ENCODE results near the gene CFAP210.
"Not testable (repeated sequence)": the region's sequence is repeated elsewhere in the genome, so short reads cannot be mapped to it uniquely, and the experiment has no call there.

CFAP210 gene

DNA sequence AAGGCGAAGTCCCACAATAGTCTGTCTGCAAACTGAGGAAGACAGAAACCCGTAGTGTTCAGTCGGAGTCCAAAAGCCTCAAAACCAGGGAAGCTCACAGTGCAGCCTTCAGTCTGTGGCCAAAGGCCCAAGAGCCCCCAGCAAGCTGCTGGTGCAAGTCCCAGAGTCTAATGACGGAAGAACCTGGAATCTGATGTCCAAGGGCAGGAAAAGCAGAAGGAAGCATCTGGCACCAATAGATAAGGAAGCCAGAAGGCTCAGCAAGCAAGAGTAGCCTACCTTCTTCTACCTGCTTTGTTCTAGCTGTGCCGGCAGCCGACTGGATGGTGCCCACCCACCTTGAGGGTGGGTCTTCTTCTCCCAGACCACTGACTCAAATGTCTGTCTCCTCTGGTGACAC is 21.8 kb downstream of the CFAP210 start:
- no peak for DNase-seq

DNA sequence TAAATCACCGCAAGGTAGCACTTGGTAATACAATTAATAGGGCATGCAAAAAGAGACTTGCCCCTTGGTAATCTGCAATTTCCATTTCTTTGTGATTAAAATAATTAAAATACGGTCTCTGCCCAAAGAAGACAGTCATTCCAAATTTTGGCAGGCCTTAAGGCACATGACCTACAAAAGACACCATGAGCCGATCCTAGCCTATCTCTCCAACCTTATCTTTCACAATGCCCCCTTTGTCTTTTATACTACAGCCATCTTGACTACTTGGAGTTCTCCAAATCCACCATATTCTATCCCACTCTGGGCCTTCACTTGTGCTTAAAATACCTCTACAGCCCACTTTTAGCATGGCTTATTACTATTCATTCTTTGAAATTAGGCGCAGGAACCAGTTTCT is 23.3 kb downstream of the CFAP210 start:
- no peak for DNase-seq

DNA sequence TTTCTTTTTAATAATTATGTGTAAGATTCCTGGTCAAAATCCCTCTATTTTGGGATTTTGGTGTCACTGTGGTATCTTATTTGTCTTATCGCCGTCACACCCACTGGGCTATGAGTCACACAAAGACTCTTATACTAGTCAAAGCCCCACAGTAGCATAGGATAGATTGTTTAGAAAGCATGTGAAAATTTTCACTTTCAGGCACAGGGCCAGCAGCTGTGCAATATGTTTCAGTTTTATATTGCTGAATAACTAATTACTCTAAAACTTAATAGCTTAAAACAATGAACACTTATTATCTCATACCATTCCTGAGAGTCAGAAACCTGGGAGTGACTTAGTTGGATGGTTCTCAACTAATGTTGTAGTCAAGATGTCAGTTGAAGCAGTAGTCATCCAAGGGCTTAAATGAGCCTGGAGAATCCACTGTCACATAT is 24.0 kb downstream of the CFAP210 start:
- DNase-seq, result no peak

DNA sequence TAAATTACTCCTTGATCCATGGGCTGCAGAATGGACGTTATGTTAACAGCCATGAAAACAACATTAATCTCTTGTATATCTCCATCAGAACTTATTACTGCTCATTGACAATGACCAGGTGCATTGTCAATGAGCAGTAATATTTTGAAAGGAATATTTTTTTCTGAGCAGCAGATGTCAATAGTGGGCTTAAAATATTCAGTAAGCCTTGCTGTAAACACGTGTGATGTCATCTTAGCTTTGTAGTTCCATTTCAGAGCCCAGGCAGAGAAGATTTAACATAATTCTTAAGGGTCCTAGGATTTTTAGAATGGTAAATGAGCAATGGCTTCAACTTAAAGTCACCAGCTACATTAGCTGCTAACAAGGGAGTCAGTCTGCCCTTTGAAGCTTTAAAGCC is 26.6 kb downstream of the CFAP210 start:
- no peak for DNase-seq

DNA sequence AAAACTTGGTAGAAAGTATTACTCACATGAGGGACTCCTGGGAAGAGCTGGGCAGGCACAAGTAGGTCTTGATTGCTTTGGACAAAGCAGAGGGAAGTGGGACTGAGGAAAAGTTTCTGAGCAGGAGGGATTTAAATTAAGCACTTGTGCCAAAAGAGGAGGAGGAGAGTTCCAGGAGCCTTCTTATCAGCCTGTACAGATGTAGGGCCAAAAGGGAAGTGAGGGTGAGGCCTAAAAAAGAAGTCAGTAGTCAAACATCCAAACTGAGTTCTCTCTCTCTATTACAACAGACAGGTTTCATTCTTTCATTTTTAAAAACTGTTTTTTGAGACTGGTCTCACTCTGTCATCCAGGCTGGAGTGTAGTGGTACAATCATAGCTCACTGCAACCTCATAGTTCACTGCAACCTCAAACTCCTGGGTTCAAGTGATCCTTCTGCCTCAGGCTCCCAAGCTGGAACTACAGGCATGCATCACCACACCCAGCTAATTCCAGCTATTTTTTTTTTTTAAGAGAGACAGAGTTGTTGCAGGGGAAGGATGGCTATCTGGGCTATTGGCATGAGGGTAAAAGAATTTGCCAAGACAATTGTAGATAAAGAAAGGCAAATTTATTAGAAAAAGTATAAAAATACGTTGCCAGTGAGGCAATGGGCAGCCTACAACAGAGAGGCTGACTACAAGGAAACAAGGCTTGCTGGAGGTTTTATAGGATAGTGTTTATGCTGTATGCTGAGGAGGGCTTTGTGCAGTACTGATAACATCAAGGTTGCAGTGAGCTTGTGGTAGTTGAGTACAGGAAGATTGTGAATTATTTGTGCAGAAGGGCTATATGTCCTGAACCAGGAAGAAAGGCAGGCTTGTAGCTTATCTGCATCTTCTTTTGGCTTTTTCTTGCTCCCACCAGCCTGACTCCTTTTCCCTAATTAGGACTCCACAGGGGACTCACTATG is 29.0 kb downstream of the CFAP210 start:
- no peak for DNase-seq

DNA sequence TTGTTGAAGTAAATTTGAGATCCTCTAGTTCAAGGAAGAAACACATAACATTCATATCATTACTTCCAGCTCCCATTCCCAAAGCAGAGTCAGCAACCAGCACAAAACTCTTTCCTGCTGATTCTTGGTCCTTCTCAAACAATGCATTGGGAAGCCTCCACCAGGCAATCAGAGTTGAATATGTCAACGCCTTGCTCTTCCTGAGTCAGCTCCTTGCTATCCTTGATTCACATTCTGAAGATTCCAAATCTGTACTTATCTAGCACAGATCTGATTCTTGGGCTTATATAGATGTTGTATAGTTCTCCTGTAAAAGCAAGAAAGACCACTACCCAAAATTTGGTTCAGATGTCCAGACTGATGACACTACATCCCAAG is 29.6 kb downstream of the CFAP210 start:
- no peak for DNase-seq

DNA sequence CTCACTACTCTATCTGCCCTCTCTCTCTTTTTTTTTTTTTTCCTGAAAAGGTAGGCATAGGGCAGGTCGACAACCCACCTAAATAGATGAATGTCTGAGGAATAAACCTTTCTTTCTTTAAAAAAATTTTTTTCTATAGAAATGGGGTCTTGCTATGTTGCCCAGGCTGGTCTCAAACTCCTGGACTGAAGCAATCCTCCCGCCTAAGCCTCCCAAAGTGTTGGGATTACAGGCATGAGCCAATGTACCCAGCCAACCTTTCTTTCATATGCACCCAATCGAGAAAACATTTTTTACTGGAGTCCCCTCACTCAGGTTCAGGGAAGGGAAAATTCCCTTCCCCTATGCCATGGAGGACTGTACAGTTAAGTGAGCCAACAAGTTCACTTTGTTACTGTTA is 31.0 kb downstream of the CFAP210 start:
- no peak for DNase-seq

DNA sequence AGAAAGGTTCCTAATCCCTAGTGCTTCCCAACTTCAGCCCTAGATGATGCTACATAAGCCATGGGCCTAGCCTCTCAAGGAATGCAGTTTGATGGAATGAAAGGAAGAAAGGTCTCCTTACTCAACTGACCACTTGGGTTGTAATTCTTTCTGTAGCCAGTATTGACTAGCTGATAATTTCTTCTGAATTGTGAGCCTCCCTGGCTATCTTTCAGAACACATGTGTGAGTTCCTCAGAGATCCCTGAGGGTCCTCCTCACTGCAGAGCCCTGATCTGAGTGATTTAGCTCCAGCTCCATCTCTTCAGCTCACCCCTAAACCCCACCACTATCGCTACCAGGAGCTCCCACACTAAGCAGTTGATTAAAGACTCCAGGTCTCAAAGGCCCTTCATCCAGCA is 31.5 kb downstream of the CFAP210 start:
- no peak for DNase-seq

DNA sequence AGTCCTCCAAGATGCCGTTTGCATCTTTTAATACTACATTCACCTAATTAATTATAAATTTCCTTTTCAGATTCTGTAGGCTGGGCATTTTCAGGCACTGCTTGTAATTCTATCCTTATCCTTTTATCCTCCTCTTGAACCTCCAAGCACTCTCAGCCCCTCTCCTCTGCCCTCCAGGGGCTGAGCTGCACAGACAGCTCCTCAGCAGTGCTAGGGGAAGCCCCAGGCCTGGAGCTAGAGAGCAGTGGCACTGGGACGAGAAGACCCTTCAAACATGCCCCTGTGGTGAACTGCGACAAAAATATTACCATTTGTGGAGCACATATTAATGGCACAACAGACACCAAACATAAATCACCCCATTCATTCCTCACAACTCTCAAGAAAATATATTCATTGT is 32.9 kb downstream of the CFAP210 start:
- no peak for DNase-seq

DNA sequence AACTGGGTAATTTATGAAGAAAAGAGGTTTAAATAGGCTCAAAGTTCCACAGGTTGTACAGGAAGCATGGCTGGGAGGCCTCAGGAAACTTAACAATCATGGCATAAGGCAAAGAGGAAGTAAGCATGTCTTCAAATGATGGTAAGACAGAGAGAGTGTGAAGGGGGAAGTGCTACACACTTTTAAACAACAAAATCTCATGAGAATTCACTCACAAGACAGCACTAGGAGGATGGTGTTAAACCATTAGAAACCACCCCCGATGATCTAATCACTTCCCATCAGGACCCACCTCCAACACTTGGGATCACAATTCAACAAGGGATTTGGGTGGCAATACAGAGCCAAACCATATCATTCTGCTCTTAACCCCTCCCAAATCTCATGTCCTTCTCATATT is 34.9 kb downstream of the CFAP210 start:
- no peak for DNase-seq

DNA sequence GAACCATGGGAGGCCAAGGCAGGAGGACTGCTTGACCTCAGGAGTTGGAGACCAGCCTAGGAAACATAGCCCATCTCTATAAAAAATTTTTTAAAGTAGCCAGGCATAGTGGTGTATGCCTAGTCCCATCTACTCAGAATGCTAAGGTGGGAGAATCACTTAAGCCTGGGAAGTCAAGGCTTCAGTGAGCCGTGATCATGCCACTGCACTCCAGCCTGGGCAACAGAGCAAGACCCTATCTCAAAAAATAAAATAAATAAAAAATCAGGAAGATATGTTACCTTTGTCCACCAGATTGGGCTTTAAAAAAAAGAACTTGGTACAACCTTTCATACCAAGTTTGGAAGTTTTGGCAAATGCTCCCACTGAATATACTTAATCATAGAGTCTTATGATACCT is 35.3 kb downstream of the CFAP210 start:
- no peak for DNase-seq

DNA sequence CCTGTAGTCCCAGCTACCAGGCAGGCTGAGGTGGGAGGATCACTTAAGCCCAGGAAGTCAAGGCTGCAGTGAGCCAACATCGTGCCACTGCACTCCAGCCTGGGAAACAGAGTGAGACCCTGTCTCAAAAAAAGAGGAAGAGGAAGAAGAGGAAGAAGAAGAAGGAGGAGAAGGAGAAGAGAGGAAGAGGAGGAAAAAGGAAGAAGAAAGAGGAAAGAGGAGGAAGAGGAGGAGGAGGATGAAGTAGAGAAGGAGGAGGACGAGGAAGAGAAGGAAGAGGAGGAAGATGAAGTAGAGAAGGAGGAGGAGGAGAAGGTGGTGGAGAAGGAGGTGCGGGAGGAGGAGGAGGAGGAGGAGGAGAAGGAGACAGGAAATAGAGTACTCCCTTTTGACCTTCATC is 38.0 kb downstream of the CFAP210 start:
- DNase-seq, result no peak

DNA sequence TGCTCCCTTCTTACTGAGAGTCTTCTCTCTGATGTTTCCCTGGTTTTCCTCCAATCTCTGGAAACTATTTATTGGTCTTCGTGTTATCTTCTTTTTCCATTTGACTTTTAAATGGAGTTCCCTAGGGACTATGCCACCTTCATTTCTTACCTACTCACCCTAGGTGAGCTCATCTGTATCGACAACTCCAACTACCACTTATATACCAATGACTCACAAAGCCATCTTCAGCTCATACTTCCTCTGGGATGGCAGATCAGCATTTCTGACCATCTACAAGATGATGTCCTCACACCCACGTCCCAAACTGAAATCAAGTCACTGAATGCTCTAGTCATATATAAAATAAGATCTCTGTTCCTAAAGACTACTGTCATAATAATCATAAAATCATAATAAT is 40.6 kb downstream of the CFAP210 start:
- DNase-seq, result no peak

DNA sequence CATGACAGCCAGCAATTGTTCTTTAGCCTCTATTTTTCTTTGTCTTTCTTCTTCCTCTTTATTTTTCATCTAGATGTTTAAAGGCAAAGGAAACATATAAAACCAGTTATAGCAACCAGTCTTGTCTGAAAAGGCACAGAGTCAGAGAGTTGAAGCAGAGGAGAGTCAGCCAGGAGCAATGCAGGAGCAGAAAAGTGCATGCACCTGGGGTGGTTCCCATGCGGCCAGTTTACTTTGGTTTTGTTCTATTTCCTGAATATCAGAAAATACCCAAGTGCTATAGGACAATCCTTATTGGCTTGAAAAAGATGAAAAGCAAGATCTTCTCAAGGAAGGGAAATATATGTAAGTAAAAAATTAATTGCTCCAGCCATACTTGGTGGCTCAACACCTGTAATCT is 44.9 kb downstream of the CFAP210 start:
- no peak for DNase-seq

DNA sequence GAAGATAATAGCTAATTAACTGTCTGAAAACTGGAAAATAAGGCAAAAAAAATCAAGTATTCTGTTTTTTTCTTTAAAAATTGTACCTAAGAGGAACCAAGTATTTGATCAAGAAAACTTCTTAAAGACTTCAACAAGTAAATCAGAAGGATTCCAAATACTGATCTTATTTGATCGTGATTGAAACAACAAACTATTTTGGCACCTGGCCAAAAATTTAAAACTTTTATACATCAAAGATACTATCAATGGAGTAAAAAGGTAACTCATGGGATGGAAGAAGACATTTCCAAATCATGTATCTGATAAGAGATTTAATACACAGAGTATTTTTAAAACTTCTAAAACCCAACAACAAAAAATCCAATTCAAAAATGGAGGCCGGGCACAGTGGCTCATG is 46.7 kb downstream of the CFAP210 start:
- no peak for DNase-seq

DNA sequence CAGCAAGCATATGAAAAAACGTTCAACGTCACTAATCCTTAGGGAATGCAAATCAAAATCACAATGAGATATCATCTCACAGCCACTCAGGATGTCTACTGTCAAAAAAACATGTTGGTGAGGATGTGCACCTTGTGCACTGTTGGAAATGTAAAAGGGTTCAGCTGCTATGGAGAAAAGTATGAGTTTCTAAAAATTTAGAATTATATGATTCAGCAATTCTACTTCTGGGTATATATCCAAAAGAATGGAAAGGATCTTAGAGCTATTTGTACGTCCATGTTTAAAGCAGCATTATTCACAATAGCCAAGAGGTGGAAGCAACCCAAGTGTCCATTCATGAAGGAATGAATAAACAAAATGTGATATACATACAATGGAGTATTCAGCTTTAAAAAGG is 50.0 kb downstream of the CFAP210 start:
- no peak for DNase-seq

DNA sequence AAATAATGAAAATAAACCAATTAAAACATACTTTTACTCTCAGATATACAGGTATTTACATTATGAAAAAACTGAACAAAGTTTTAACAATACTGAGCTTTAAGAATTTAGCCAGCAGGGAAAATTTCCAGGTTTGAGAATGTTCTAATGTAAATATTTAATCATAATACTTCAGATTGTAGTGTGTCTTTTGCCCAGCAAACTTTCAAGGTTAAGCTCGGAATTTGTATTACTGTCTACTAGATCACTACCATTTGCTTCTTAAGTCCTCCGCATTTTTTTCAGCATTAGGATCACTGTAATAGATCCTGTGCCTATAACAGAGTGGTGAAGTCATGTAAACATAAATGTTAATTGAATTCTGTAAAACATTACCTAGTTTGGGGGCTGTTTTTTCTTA is 52.7 kb downstream of the CFAP210 start:
- no peak for DNase-seq

DNA sequence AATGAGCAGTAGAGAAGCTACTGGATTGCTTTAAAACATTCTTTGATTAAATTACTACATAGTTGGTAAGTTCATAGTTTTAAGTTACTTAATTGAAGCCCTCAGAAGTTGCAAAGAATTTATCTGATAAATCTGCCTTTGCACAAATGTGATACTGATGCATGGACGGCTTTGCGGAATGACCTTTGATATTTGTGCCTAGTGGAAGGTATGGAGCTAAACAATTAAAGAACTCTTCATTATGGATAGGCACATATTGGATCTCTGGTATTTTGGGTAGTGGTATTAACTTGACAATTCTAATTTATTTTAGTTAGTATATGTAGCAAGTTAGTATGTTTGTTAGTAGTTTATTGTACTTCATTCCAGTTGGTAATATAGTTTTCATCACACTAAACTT is 54.1 kb downstream of the CFAP210 start:
- no peak for DNase-seq

DNA sequence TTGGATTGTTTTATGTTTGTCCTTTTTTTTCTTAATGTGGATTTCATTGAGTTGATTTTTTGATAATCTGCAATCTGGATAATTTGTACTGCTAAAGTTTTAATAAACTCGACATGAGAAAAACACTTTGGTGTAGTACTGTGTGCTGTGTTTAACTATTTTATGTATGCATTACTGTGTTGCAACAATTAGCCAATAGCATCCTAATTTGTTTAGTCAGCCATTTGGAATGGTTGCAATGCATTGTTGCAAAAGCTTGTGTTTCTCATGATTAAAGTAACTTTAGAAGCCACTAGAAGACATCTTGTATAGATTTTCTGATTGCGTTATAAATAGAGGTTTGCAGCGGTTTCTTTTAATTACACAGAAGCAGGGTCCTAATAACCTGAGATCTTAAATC is 56.6 kb downstream of the CFAP210 start:
- no peak for DNase-seq

DNA sequence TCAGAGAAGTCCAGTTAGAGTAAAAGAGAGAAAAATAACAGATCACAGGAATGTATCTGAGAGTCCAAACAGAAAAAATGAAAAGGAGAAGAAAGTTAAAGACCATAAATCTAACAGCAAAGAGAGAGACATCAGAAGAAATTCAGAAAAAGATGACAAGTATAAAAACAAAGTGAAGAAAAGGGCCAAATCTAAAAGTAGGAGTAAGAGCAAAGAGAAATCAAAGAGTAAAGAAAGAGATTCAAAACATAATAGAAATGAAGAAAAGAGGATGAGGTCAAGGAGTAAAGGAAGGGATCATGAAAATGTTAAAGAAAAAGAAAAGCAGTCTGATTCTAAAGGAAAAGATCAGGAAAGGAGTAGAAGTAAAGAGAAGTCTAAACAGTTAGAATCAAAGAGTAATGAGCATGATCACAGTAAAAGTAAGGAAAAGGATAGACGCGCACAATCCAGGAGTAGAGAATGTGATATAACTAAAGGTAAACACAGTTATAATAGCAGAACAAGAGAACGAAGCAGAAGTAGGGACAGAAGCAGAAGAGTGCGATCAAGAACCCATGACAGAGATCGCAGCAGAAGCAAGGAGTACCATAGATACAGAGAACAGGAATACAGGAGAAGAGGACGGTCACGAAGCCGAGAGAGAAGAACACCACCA is 57.6 kb downstream of the CFAP210 start:
- DNase-seq, result no peak

DNA sequence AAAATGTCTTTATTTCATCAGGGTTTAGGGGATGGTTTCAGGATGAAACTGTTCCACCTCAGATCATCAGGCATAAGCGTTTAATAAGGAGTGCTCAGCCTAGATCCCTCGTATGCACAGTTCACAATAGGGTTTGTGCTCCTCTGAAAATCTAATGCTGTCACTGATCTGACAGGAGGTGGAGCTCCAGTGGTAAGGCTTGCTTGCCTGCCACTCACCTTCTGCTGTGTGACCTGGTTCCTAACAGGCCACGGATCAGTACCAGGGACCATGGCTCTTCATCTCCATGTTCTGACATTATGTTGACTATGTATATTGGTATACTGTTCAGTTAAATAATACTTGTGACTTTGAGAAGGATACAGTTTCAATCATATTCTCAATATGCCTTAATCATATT is 68.4 kb downstream of the CFAP210 start:
- no peak for DNase-seq

DNA sequence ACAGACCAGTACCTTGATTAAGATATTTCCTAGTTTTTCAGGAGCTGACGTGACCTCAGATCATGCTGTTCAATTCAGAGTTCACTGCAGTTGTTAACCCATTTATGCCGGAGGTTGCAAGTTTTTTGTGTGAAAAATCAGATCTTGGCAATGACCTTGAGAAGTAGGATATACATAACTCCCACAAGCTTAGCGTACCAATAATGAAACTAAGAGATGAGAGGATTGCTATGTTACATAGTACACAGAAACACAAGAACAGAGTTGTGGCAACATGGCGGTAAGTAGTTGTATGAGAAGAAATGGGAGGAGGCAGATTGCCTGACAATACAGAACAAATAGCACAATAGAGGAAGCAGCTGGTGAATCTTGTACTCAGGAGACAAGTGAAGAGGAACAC is 71.0 kb downstream of the CFAP210 start:
- DNase-seq, result no peak

DNA sequence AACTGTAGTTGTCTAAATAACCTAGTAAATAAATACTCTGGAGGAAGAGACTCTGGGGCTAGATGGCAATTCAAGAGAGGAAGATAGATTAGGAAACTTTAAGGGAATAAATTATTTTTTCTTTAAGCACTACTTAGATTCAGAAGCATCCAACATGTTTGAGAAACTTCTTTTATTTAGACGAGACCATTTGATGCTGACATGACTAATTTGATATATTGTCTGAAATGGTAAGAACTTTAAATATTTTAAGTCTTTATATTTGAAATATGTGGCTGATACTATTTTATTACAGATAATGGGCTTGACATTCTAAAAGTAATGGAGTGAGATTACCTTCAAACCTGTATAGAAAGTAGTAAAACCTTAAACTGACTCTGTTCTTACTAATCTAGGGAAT is 73.7 kb downstream of the CFAP210 start:
- no peak for DNase-seq

DNA sequence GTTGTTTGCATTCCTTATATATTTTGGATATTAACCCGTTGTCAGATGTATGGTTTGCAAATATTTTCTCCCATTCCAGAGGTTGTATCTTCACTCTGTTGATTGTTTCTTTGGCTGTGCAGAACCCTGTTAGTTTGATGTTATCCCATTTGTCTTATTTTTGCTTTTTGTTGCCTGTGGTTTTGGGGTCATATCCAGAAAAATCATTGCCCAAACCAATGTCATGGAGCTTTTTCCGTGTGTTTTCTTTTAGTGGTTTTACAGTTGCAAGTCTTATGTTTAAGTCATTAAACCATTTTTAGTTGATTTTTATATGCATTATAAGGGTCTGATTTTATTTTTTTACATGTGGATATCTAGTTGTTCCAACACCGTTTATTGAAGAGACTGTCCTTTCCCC is 74.3 kb downstream of the CFAP210 start:
- DNase-seq, result no peak

DNA sequence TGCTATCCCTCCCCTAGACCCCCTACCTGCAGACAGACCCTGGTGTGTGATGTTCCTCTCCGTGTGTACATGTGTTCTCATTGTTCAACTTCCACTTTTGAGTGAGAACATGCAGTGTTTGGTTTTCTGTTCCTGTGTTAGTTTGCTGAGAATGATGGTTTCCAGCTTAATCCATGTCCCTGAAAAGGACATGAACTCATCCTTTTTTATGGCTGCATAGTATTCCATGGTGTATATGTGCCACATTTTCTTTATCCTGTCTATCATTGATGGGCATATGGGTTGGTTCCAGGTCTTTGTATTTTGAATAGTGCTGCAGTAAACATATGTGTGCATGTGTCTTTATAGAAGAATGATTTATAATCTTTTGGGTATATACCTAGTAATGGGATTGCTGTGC is 78.2 kb downstream of the CFAP210 start:
- not testable (repeated sequence) for DNase-seq
